Measurements from ENCODE around the gene CLMP. TPM values are rescaled to one million over a fixed set of nuclear protein-coding genes. Genes with fewer than 3 reads are reported as not detected.
A peak's percentile ranks its signal among the peaks of the same experiment; 100 is the strongest.

The CLMP gene
- total RNA-seq, 3 donors from 2014 or later (not counting 1 experiment from before 2014, with no cell fraction given), result 0.07 to 0.45 TPM; not detected in 1

- no peak overlapping the region for H3K27ac ChIP-seq (ENCODE audit: low read length)
- peaks cover 12% of the 10 kb centered on the region for H3K4me1 ChIP-seq (ENCODE audit: control insufficient read depth, insufficient read depth, low read length)
- intact Hi-C loops (cut with micrococcal nuclease), result no loop called here
- H3K4me3 ChIP-seq (ENCODE audit: low read length), result no peak overlapping the region
- Mint-ChIP-seq H3K4me1 (peaks cover 14 to 20% of the 10 kb centered on the region in 2 donors), H3K4me3 (no peak overlapping the region), H3K9me3 (no peaks in the 10 kb centered on the region), H3K27me3 (ENCODE audit: low read depth in 2 of 2) (no peaks in the 10 kb centered on the region), H3K36me3 (no peaks in the 10 kb centered on the region), H3K27ac (no peak overlapping the region)
- WGBS (ENCODE audit: insufficient coverage), result 91% methylated on average over 12 of the region's 12 CpGs
- DNase-seq (no peak), ATAC-seq (no peak)
- no peaks in the 10 kb centered on the region for H3K36me3 ChIP-seq (ENCODE audit: control insufficient read depth, insufficient read depth, low read length)
- TF ChIP-seq, protein P1, sequence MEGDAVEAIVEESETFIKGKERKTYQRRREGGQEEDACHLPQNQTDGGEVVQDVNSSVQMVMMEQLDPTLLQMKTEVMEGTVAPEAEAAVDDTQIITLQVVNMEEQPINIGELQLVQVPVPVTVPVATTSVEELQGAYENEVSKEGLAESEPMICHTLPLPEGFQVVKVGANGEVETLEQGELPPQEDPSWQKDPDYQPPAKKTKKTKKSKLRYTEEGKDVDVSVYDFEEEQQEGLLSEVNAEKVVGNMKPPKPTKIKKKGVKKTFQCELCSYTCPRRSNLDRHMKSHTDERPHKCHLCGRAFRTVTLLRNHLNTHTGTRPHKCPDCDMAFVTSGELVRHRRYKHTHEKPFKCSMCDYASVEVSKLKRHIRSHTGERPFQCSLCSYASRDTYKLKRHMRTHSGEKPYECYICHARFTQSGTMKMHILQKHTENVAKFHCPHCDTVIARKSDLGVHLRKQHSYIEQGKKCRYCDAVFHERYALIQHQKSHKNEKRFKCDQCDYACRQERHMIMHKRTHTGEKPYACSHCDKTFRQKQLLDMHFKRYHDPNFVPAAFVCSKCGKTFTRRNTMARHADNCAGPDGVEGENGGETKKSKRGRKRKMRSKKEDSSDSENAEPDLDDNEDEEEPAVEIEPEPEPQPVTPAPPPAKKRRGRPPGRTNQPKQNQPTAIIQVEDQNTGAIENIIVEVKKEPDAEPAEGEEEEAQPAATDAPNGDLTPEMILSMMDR (IDR thresholded peaks at IDR 0.05), result no peak
- H3K27me3 ChIP-seq (ENCODE audit: control insufficient read depth, insufficient read depth, low read length), result no peaks in the 10 kb centered on the region
- H3K9me3 ChIP-seq (ENCODE audit: control insufficient read depth, insufficient read depth, low read length), result no peaks in the 10 kb centered on the region
Observed at GRCh38 chr11:123235656-123236261, 40.7 kb upstream of the CLMP start.

- intact Hi-C loops (cut with micrococcal nuclease), result no loop called here
- Mint-ChIP-seq H3K9me3 (no peaks in the 10 kb centered on the region), H3K27me3 (ENCODE audit: low read depth in 2 of 2) (peaks cover 0 to 5% of the 10 kb centered on the region in 2 donors), H3K36me3 (no peaks in the 10 kb centered on the region), H3K4me1 (peaks cover 14 to 20% of the 10 kb centered on the region in 2 donors), H3K27ac (no peak overlapping the region), H3K4me3 (no peak overlapping the region)
- no peaks in the 10 kb centered on the region for H3K9me3 ChIP-seq (ENCODE audit: control insufficient read depth, insufficient read depth, low read length)
- no peaks in the 10 kb centered on the region for H3K36me3 ChIP-seq (ENCODE audit: control insufficient read depth, insufficient read depth, low read length)
- DNase-seq (peak; percentile 30 to 70), ATAC-seq (no peak)
- 64% methylated on average over 12 of the region's 12 CpGs for WGBS (ENCODE audit: insufficient coverage)
- no peaks in the 10 kb centered on the region for H3K27me3 ChIP-seq (ENCODE audit: control insufficient read depth, insufficient read depth, low read length)
- no peak overlapping the region for H3K4me3 ChIP-seq (ENCODE audit: low read length)
- peaks cover 12% of the 10 kb centered on the region for H3K4me1 ChIP-seq (ENCODE audit: control insufficient read depth, insufficient read depth, low read length)
- H3K27ac ChIP-seq (ENCODE audit: low read length), result no peak overlapping the region
- TF ChIP-seq, protein P1 (IDR thresholded peaks at IDR 0.05), result peak; percentile 11
Observed at GRCh38 chr11:123235117-123235655, 40.1 kb upstream of the CLMP start.

- no peaks in the 10 kb centered on the region for H3K36me3 ChIP-seq (ENCODE audit: control insufficient read depth, insufficient read depth, low read length)
- no peaks in the 10 kb centered on the region for H3K9me3 ChIP-seq (ENCODE audit: control insufficient read depth, insufficient read depth, low read length)
- peak overlapping the region; percentile 76 for H3K27ac ChIP-seq (ENCODE audit: low read length)
- Mint-ChIP-seq H3K27me3 (ENCODE audit: low read depth in 2 of 2) (peaks cover 0 to 7% of the 10 kb centered on the region in 2 donors), H3K36me3 (no peaks in the 10 kb centered on the region), H3K27ac (peak overlapping the region; percentile 90 to 93), H3K9me3 (no peaks in the 10 kb centered on the region), H3K4me1 (peaks cover 14 to 20% of the 10 kb centered on the region in 2 donors), H3K4me3 (peak overlapping the region; percentile 81)
- no peaks in the 10 kb centered on the region for H3K27me3 ChIP-seq (ENCODE audit: control insufficient read depth, insufficient read depth, low read length)
- intact Hi-C loops (cut with micrococcal nuclease), result no loop called here
- DNase-seq (no peak), ATAC-seq (peak in 2 of 3 donors; percentile 28 to 60)
- TF ChIP-seq, protein P1 (IDR thresholded peaks at IDR 0.05), result no peak
- no peak overlapping the region for H3K4me3 ChIP-seq (ENCODE audit: low read length)
- peaks cover 12% of the 10 kb centered on the region for H3K4me1 ChIP-seq (ENCODE audit: control insufficient read depth, insufficient read depth, low read length)
- 52% methylated on average over 3 of the region's 3 CpGs for WGBS (ENCODE audit: insufficient coverage)
Observed at GRCh38 chr11:123233975-123234334, 38.9 kb upstream of the CLMP start.

Data from natural killer cell (primary cell).